ENCODE data around the gene USP36.

- TF ChIP-seq CTCF (IDR thresholded peaks at IDR 0.05) (no peak), POLR2A (IDR thresholded peaks at IDR 0.05) (no peak)
Observed at GRCh38 chr17:78840530-78840779, 159 bp downstream of the USP36 start.

Data from lower leg skin (tissue), 3 donors.